Activated naive CD4-positive, alpha-beta T cell treated with anti-CD3 and anti-CD28 coated beads, Interleukin-2, amount 50 U/mL, for 24 hours (primary cell): ENCODE results near the gene ABHD17C.
A peak's percentile ranks its signal among the peaks of the same experiment; 100 is the strongest.

ENCODE experiments used
- H3K27ac Mint-ChIP-seq: one replicate; pipeline ENCODE4 v1.8.0; 2021; ENCODE audit warnings: mild to moderate bottlenecking, mixed read lengths
- H3K27me3 Mint-ChIP-seq: one replicate; pipeline ENCODE4 v1.8.0; 2021; ENCODE audit warnings: mixed read lengths
- H3K36me3 Mint-ChIP-seq: one replicate; pipeline ENCODE4 v1.8.0; 2021; ENCODE audit warnings: mixed read lengths
- H3K4me1 Mint-ChIP-seq: one replicate; pipeline ENCODE4 v1.8.0; 2021; ENCODE audit warnings: mixed read lengths
- H3K4me3 Mint-ChIP-seq: one replicate; pipeline ENCODE4 v1.8.0; 2021; ENCODE audit warnings: mild to moderate bottlenecking, mixed read lengths
- H3K9me3 Mint-ChIP-seq: one replicate; pipeline ENCODE4 v1.8.0; 2021; ENCODE audit warnings: mixed read lengths

Gene ABHD17C

GRCh38 chr15:80679167-80679803, 15.8 kb upstream of the ABHD17C start:
- peaks cover 31% of the 10 kb centered on the region for H3K27me3 Mint-ChIP-seq
- H3K36me3 Mint-ChIP-seq = no peaks in the 10 kb centered on the region
- H3K4me3 Mint-ChIP-seq = no peak overlapping the region
- no peaks in the 10 kb centered on the region for H3K4me1 Mint-ChIP-seq
- H3K27ac Mint-ChIP-seq = no peak overlapping the region
- H3K9me3 Mint-ChIP-seq = no peaks in the 10 kb centered on the region

GRCh38 chr15:80679804-80680175, 15.3 kb upstream of the ABHD17C start:
- no peaks in the 10 kb centered on the region for H3K4me1 Mint-ChIP-seq
- no peaks in the 10 kb centered on the region for H3K36me3 Mint-ChIP-seq
- peaks cover 29% of the 10 kb centered on the region for H3K27me3 Mint-ChIP-seq
- no peaks in the 10 kb centered on the region for H3K9me3 Mint-ChIP-seq
- H3K27ac Mint-ChIP-seq = no peak overlapping the region
- no peak overlapping the region for H3K4me3 Mint-ChIP-seq

- Mint-ChIP-seq H3K4me1 (no peaks in the 10 kb centered on the region), H3K4me3 (no peak overlapping the region), H3K36me3 (no peaks in the 10 kb centered on the region), H3K9me3 (no peaks in the 10 kb centered on the region), H3K27ac (no peak overlapping the region), H3K27me3 (peaks cover 19% of the 10 kb centered on the region)
These were observed 12.9 kb upstream of the ABHD17C start for GRCh38 chr15:80682201-80682600.

DNA sequence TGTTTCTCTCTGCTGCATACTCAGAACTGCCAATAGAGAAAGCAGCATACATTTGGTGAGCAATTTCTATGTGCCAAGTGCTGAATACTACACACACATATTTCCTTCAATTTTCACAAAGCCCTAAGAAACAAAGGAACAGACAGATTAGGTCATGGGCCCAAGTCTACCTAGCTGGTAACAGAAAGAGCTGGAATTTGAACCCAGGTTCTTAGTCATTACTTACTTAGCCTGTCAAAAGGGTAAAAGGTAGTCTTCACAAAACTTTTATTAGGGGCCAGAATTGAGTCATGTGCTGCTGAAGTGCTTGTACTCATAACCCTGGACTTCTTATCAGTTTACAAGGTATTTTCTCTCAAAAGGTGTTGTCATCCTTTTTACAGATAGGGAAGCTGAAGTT, 10.4 kb upstream of the ABHD17C start:
- H3K9me3 Mint-ChIP-seq = no peaks in the 10 kb centered on the region
- H3K4me1 Mint-ChIP-seq = no peaks in the 10 kb centered on the region
- no peak overlapping the region for H3K4me3 Mint-ChIP-seq
- H3K36me3 Mint-ChIP-seq = no peaks in the 10 kb centered on the region
- H3K27me3 Mint-ChIP-seq = peaks cover 14% of the 10 kb centered on the region
- H3K27ac Mint-ChIP-seq = no peak overlapping the region

DNA sequence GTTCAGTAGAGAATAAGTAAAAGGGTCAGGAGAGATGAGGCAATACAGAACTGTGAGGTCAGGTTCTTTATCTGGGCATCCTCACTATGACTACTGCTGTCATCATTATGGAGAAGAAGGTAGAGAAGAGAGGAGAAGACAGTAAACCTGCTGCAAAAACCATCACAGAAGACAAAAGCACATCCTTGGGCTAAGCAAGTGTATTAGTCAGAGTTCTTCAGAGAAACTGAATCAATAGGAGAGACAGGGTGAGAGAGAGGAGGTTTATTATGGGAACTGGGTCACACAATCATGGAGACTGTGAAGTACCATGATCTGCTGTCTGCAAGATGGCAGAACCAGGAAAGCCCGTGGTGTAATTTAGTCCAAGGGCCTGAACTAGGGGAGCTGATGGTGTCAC, 9.5 kb upstream of the ABHD17C start:
- no peak overlapping the region for H3K27ac Mint-ChIP-seq

DNA sequence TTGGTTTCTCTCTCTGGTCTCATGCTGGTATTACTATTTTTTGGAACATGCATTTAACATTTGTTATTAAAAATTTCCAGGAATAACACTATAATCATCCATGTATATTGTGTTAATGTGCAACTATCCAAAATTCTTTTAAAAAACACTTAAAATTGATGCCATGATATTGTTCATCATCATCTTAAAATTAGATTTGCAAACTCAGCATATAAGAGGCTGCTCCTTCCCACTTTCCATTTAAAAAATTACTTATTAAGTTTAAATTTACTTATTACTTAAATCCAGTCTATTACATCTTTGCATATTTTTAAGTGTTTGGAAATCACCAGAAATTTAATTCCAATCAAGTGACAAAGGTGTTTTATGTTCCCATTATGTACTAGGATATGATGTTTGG, 5.8 kb upstream of the ABHD17C start:
- Mint-ChIP-seq H3K27ac (no peak overlapping the region), H3K9me3 (no peaks in the 10 kb centered on the region), H3K27me3 (peaks cover under 1% of the 10 kb centered on the region), H3K4me1 (peaks cover 6% of the 10 kb centered on the region), H3K36me3 (no peaks in the 10 kb centered on the region), H3K4me3 (no peak overlapping the region)

More for the DNA sequence above, 9.5 kb upstream of the ABHD17C start:
- H3K4me1 Mint-ChIP-seq = no peaks in the 10 kb centered on the region
- no peaks in the 10 kb centered on the region for H3K9me3 Mint-ChIP-seq
- no peak overlapping the region for H3K4me3 Mint-ChIP-seq
- H3K27me3 Mint-ChIP-seq = peaks cover 14% of the 10 kb centered on the region
- H3K36me3 Mint-ChIP-seq = no peaks in the 10 kb centered on the region

GRCh38 chr15:80689716-80690115, 5.4 kb upstream of the ABHD17C start:
- Mint-ChIP-seq H3K27ac (no peak overlapping the region), H3K27me3 (no peaks in the 10 kb centered on the region), H3K4me3 (no peak overlapping the region), H3K4me1 (peaks cover 9% of the 10 kb centered on the region), H3K9me3 (no peaks in the 10 kb centered on the region), H3K36me3 (no peaks in the 10 kb centered on the region)

- Mint-ChIP-seq H3K27me3 (no peaks in the 10 kb centered on the region), H3K27ac (no peak overlapping the region), H3K4me3 (no peak overlapping the region), H3K36me3 (no peaks in the 10 kb centered on the region), H3K9me3 (no peaks in the 10 kb centered on the region), H3K4me1 (peaks cover 14% of the 10 kb centered on the region)
These were observed 3.5 kb upstream of the ABHD17C start for GRCh38 chr15:80691575-80691974.

DNA sequence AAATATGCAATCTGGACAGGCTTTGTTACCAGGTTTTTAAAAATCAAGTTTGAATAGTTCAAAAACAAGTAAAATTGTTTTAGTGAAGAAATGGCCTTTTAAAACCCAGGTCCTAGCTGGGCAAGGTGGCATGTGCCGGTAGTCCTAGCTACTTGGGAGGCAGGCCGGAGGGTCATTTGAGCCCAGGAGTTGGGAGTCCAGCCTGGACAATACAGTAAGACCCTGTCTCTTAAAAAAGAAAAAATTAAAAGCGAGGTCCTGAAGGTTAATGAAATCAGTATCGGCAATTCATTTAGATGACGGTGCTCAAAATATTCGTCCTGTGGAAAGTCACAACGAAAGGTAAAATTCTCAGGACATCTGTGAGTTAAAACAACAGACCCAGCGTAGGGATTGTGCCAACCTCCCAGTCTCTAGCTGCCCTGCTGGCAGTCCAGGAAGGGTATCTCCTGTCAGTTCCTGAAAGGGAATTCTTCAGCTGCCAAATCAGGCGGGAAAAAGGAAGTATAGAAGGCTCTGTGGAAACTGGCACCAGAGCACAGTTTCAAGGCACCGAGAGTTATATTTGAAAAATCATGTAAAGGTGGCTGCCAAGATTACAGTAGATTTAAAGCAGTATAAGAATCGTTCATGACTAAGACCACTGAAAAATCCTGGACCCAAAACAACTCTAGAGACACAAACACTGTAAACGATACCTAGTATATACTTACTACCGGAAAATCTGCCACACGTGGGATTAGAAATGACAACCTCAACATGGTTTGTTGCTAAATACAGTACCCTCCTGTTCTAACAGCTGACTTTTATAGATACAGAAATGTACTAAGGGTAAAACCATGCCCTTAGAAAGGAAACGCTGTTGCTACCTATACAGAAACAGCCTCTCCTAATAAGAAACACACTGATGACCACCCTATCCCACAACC, 1.2 kb upstream of the ABHD17C start:
- Mint-ChIP-seq H3K36me3 (no peaks in the 10 kb centered on the region), H3K9me3 (no peaks in the 10 kb centered on the region), H3K27ac (peak overlapping the region; percentile 61), H3K27me3 (no peaks in the 10 kb centered on the region), H3K4me1 (peaks cover 19% of the 10 kb centered on the region), H3K4me3 (peak overlapping the region; percentile 86)

DNA sequence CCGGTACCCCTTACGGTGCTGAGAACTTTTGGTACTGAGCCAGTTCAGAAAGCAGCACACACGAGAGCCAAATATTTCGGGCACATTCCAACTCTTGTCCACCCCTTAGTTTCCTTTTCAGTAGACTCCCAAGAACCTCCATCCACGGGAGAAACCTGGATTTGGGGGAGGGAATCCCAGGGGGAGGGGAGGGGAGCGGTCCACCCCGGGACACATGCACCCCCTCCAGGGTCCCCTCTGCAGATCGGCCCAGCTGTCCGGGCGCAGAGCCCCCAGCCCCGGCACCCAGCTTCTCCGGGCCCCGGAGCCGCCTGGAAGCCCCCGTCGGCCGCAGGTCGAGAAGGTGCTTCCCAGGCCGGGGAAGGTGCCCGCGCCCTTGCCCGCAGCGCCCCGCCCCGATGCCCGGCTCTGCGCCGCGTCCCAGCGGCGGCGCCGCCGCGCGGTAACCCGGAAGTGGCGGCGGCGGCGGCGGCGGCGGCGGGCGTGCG, 455 bp upstream of the ABHD17C start:
- Mint-ChIP-seq H3K4me1 (peaks cover 19% of the 10 kb centered on the region), H3K27ac (peak overlapping the region; percentile 61), H3K27me3 (no peaks in the 10 kb centered on the region), H3K9me3 (no peaks in the 10 kb centered on the region), H3K36me3 (no peaks in the 10 kb centered on the region), H3K4me3 (peak overlapping the region; percentile 86)

DNA sequence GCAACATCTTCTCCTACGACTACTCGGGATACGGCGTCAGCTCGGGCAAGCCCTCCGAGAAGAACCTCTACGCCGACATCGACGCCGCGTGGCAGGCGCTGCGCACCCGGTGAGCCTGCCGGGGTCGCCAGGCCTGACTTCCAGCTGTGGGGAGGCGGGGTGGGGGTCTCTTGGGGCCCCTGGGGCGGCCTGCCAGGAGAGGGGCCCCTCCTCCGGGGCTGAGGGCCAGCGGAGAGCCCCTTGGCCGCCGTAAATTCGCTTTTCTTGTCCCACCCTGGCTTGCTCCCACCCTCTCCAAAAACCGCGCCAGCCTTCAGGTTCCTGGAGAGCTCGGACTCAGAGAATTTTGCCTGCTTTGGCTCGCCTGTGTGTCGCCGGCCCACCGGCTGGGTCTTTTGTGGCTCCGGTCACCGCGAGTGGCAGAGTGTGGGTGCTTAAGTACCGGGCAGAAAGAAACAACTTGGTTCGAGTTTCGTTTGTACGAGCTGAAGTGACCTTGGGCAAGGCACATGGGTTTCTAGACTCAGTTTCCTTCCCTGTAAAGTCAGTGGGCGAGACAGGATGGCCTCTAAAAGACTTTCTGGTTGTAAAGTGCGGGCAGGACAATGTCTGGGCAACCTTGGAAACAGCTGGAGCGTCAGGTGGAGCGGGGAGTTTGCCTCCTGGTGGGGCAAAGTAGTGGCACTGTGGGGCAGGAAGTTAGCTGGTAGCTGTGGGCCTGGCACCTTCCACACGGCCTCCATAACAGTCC, 976 bp downstream of the ABHD17C start:
- peak overlapping the region; percentile 92 for H3K4me3 Mint-ChIP-seq
- H3K9me3 Mint-ChIP-seq = no peaks in the 10 kb centered on the region
- H3K4me1 Mint-ChIP-seq = peaks cover 19% of the 10 kb centered on the region
- no peaks in the 10 kb centered on the region for H3K36me3 Mint-ChIP-seq
- H3K27ac Mint-ChIP-seq = peak overlapping the region; percentile 87
- H3K27me3 Mint-ChIP-seq = no peaks in the 10 kb centered on the region

DNA sequence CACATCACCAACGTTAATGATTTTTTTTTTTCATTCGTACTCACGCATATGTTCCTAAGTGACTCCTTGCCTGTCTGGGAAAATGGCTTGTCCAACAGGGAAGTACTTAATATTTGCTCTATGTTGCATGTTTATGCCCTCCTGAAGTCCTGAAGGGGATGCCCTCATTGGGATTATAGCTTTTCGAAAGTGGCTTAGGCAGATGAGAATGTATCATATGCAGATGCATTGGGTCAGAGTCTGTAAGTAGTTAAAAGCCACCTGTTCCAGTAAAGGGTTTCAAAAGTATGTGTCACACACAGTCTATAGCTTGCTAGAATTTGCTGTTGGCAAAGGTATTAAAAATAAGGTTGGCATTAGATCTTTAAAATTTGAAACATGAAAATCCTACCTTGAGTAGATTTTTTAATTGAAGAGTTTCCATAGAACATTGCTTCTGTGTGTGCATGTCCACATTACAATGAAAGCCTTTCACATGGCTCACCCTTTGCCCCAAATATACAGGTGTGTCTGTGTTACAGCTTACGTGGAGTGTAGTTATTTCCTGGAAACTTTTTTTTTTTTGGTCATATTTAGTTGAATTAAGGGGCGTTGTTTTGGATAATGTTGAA, 2.1 kb downstream of the ABHD17C start:
- no peaks in the 10 kb centered on the region for H3K9me3 Mint-ChIP-seq
- no peaks in the 10 kb centered on the region for H3K27me3 Mint-ChIP-seq
- peak overlapping the region; percentile 92 for H3K4me3 Mint-ChIP-seq
- H3K27ac Mint-ChIP-seq = no peak overlapping the region
- peaks cover 19% of the 10 kb centered on the region for H3K4me1 Mint-ChIP-seq
- no peaks in the 10 kb centered on the region for H3K36me3 Mint-ChIP-seq

DNA sequence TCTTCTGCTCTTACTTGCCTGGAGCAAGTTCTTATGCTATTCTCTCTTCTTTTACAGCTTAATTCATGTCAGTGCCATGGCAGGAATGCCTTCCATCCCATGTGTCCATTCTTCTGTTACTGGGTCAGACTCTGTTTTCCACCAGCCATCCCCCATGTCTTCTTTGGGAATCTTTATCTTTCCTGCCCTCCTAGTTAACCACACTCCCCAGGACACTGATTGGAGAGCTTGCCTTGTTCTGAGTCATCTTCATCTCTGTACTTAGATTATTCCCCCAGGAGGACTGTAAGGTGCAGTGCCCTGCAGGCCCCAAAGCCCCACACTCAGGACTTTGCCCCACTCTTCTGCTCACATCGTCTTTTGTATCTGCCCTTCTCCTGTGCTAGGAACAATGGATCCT, 3.6 kb downstream of the ABHD17C start:
- no peaks in the 10 kb centered on the region for H3K9me3 Mint-ChIP-seq
- H3K4me3 Mint-ChIP-seq = no peak overlapping the region
- no peak overlapping the region for H3K27ac Mint-ChIP-seq
- H3K27me3 Mint-ChIP-seq = no peaks in the 10 kb centered on the region
- H3K4me1 Mint-ChIP-seq = peaks cover 19% of the 10 kb centered on the region
- H3K36me3 Mint-ChIP-seq = no peaks in the 10 kb centered on the region

DNA sequence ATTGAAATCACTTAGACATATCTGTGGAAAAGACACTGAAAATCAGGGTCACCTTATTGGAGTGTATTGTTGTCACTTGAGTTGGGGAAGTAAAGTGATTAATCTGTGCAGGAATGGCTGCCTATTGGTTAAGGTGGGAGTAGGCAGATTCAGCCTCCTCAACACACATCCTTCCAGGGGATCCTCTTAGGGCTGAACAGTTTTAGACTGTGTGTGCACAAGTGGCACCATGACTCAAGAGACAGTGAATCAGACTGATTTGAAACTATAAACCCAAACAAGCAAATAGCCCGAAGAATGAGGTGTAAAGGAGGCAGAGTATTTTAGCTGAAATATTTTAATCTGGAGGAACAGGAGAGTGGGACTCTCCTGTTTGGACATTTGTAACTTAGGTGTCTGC, 4.9 kb downstream of the ABHD17C start:
- no peaks in the 10 kb centered on the region for H3K9me3 Mint-ChIP-seq
- no peak overlapping the region for H3K4me3 Mint-ChIP-seq
- H3K4me1 Mint-ChIP-seq = peaks cover 10% of the 10 kb centered on the region
- H3K36me3 Mint-ChIP-seq = no peaks in the 10 kb centered on the region
- H3K27ac Mint-ChIP-seq = no peak overlapping the region
- H3K27me3 Mint-ChIP-seq = no peaks in the 10 kb centered on the region

- Mint-ChIP-seq H3K27ac (no peak overlapping the region), H3K36me3 (no peaks in the 10 kb centered on the region), H3K4me1 (peaks cover 4% of the 10 kb centered on the region), H3K27me3 (no peaks in the 10 kb centered on the region), H3K4me3 (no peak overlapping the region), H3K9me3 (no peaks in the 10 kb centered on the region)
These were observed 6.7 kb downstream of the ABHD17C start for GRCh38 chr15:80701676-80702311.
